HepG2 (cell line): ENCODE data around the gene LGALS4. TPM values are rescaled to one million over a fixed set of nuclear protein-coding genes. Genes with fewer than 3 reads are reported as not detected.
A peak's percentile ranks its signal among the peaks of the same experiment; 100 is the strongest.

ENCODE experiments used
- HNRNPUL1 ChIP-seq: fragments of 200-400 bp; formaldehyde crosslinking; IDR thresholded peaks from 2 replicates; pipeline ENCODE4 v1.6.1; 2017; ENCODE audit warnings: low read depth, mild to moderate bottlenecking, low read length, moderate library complexity
- HOXA7 ChIP-seq: sonication (generic); formaldehyde crosslinking; IDR thresholded peaks from 2 replicates; pipeline ENCODE4 v1.8.1; 2022; ENCODE audit warnings: mild to moderate bottlenecking, missing genetic modification reagents, moderate library complexity
- KLF15 ChIP-seq: sonication (generic); formaldehyde crosslinking; IDR thresholded peaks from 2 replicates; pipeline ENCODE4 v1.8.1; 2023; ENCODE audit warnings: borderline replicate concordance, mild to moderate bottlenecking, inconsistent platforms, missing genetic modification reagents, mixed read lengths
- MAFG ChIP-seq: sonication (generic); formaldehyde crosslinking; IDR thresholded peaks from 2 replicates; pipeline ENCODE4 v1.5.1; 2020; ENCODE audit warnings: mild to moderate bottlenecking, missing genetic modification reagents
- MIXL1 ChIP-seq: IDR thresholded peaks from 2 replicates; pipeline ENCODE4 v1.6.1; 2016
- SPEN ChIP-seq: sonication (generic); formaldehyde crosslinking; IDR thresholded peaks from 2 replicates; pipeline ENCODE4 v1.5.1; 2020; ENCODE audit warnings: low read depth, mild to moderate bottlenecking, missing genetic modification reagents
- TEAD3 ChIP-seq: optimal IDR thresholded peaks from 2 replicates; pipeline ENCODE3; 2016; ENCODE audit warnings: borderline replicate concordance
- YY1 ChIP-seq: IDR thresholded peaks from 2 replicates; pipeline ENCODE4 v1.6.1; 2011; ENCODE audit warnings: low read length, low read depth, moderate library complexity, mild to moderate bottlenecking; ENCODE audit not compliant: insufficient read depth, insufficient replicate concordance
- ZNF205 ChIP-seq: IDR thresholded peaks from 2 replicates; pipeline ENCODE4 v1.6.1; 2018; ENCODE audit warnings: missing biosample characterization, missing genetic modification reagents
- ZNF232 ChIP-seq: sonication (generic); formaldehyde crosslinking; IDR thresholded peaks from 2 replicates; pipeline ENCODE4 v1.4.0; 2020; ENCODE audit warnings: missing genetic modification reagents, borderline replicate concordance
- ZNF549 ChIP-seq: sonication (generic); formaldehyde crosslinking; IDR thresholded peaks from 2 replicates; pipeline ENCODE4 v1.5.0; 2020; ENCODE audit warnings: missing genetic modification reagents
- ZNF563 ChIP-seq: sonication (generic); formaldehyde crosslinking; IDR thresholded peaks from 2 replicates; pipeline ENCODE4 v1.8.0; 2022; ENCODE audit warnings: mild to moderate bottlenecking, moderate library complexity, missing genetic modification reagents
- ZNF644 ChIP-seq: IDR thresholded peaks from 2 replicates; pipeline ENCODE4 v1.6.1; 2016; ENCODE audit warnings: low read depth
- polyA plus RNA-seq, 8 experiments: library from polyadenylated mRNA; depleted of rRNA in 3 of 8; stranded (reverse) in 7 of 8; unstranded in 1 of 8; fragments of >200 nt; fragmentation: Illumina TruSeq in 4 of 8; extraction: Trizol in 4 of 8; gene quantifications; 2 replicates each; pipeline versions ENCODE4 v1.2.1 to v1.2.3, GENCODE V29; 2011 to 2016; ENCODE audit warnings: low read depth in 4 of 8, missing spikeins in 1 of 8, mixed read lengths in 1 of 8; ENCODE audit not compliant: insufficient read depth in 1 of 8
- total RNA-seq, 5 experiments: library from RNA; depleted of rRNA; stranded (reverse); fragments of >200 nt; fragmentation: Illumina TruSeq; extraction: Trizol; gene quantifications; 2 replicates each; pipeline ENCODE4 v1.2.3, GENCODE V29; 2016; ENCODE audit warnings: low read depth in 1 of 5
- TF ChIP-seq, protein P1 (sequence below): sonication (generic); formaldehyde crosslinking; conservative IDR thresholded peaks from 2 replicates; pipeline ENCODE4 v1.4.0; 2020; ENCODE audit warnings: missing genetic modification reagents
- TF ChIP-seq, protein P2 (sequence below): IDR thresholded peaks from 2 replicates; pipeline ENCODE4 v1.6.1; 2018; ENCODE audit warnings: missing genetic modification reagents
- TF ChIP-seq, protein P3 (sequence below): sonication (generic); formaldehyde crosslinking; IDR thresholded peaks from 2 replicates; pipeline ENCODE4 v1.4.0; 2020; ENCODE audit warnings: missing genetic modification reagents
- TF ChIP-seq, protein P4 (sequence below): sonication (generic); formaldehyde crosslinking; conservative IDR thresholded peaks from 2 replicates; pipeline ENCODE4 v1.8.0; 2022; ENCODE audit warnings: low read depth, missing genetic modification reagents
- TF ChIP-seq, protein P5 (sequence below): sonication (generic); formaldehyde crosslinking; IDR thresholded peaks from 2 replicates; pipeline ENCODE4 v1.4.0; 2020; ENCODE audit warnings: low read depth, missing genetic modification reagents

LGALS4 gene
- total and polyA plus RNA-seq, 2 of the 13 experiments (the other 11 are each of a cell fraction or from before 2014, with no cell fraction given) = 0.24 to 0.71 TPM

DNA sequence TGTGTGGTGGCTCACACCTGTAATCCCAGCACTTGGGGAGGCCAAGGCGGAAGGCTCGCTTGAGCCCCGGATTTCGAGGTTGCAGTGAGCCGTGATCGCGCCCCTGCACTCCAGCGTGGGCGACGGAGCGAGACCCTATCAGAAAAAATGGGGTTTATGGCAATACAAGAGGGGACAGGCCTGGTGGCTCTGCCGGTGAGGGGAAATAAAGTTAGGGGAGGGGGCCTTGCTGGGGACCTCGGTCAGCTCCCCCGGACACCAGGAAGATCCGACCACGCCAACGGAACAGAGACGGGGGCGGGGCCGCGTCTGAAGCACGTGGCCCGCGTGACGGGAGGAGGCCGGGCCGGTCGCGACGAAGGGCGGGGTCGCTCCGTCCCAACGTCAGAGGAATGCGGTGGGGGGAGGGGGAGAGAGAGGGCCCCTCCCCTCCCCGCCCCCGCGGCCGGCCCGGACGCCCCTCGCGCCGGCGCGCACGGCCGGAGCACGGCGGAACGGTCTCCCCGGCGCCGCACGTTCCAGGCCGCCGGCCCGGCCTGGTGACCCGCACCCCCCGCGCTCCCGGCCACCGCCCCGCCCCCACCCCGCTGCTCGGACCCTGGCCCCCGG lies 39.0 kb upstream of the LGALS4 start (continued):
- TF ChIP-seq ZNF563 (CRISPR knock-in tag) (peak; percentile 59), ZNF232 (CRISPR knock-in tag) (no peak), KLF15 (0 out of 2 replicates have a peak, but pooled peaks have one; percentile 70), HNRNPUL1 (no peak), ZNF205 (CRISPR knock-in tag) (no peak), MAFG (no peak), YY1 (no peak), MIXL1 (CRISPR knock-in tag) (no peak; the same call in 1 of the 2 replicates), ZNF644 (CRISPR knock-in tag) (no peak), SPEN (peak; percentile 57), HOXA7 (CRISPR knock-in tag) (no peak), ZNF549 (CRISPR knock-in tag) (no peak), TEAD3 (CRISPR knock-in tag) (peak; percentile 89)
- TF ChIP-seq, protein P1, sequence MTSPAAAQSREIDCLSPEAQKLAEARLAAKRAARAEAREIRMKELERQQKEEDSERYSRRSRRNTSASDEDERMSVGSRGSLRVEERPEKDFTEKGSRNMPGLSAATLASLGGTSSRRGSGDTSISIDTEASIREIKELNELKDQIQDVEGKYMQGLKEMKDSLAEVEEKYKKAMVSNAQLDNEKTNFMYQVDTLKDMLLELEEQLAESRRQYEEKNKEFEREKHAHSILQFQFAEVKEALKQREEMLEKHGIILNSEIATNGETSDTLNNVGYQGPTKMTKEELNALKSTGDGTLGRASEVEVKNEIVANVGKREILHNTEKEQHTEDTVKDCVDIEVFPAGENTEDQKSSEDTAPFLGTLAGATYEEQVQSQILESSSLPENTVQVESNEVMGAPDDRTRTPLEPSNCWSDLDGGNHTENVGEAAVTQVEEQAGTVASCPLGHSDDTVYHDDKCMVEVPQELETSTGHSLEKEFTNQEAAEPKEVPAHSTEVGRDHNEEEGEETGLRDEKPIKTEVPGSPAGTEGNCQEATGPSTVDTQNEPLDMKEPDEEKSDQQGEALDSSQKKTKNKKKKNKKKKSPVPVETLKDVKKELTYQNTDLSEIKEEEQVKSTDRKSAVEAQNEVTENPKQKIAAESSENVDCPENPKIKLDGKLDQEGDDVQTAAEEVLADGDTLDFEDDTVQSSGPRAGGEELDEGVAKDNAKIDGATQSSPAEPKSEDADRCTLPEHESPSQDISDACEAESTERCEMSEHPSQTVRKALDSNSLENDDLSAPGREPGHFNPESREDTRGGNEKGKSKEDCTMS = no peak
- TF ChIP-seq, protein P2, sequence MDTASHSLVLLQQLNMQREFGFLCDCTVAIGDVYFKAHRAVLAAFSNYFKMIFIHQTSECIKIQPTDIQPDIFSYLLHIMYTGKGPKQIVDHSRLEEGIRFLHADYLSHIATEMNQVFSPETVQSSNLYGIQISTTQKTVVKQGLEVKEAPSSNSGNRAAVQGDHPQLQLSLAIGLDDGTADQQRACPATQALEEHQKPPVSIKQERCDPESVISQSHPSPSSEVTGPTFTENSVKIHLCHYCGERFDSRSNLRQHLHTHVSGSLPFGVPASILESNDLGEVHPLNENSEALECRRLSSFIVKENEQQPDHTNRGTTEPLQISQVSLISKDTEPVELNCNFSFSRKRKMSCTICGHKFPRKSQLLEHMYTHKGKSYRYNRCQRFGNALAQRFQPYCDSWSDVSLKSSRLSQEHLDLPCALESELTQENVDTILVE (CRISPR knock-in tag) = peak; percentile 91; the same call in 1 of the 2 replicates
- TF ChIP-seq, protein P3, sequence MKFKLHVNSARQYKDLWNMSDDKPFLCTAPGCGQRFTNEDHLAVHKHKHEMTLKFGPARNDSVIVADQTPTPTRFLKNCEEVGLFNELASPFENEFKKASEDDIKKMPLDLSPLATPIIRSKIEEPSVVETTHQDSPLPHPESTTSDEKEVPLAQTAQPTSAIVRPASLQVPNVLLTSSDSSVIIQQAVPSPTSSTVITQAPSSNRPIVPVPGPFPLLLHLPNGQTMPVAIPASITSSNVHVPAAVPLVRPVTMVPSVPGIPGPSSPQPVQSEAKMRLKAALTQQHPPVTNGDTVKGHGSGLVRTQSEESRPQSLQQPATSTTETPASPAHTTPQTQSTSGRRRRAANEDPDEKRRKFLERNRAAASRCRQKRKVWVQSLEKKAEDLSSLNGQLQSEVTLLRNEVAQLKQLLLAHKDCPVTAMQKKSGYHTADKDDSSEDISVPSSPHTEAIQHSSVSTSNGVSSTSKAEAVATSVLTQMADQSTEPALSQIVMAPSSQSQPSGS (CRISPR knock-in tag) = no peak
- TF ChIP-seq, protein P4, sequence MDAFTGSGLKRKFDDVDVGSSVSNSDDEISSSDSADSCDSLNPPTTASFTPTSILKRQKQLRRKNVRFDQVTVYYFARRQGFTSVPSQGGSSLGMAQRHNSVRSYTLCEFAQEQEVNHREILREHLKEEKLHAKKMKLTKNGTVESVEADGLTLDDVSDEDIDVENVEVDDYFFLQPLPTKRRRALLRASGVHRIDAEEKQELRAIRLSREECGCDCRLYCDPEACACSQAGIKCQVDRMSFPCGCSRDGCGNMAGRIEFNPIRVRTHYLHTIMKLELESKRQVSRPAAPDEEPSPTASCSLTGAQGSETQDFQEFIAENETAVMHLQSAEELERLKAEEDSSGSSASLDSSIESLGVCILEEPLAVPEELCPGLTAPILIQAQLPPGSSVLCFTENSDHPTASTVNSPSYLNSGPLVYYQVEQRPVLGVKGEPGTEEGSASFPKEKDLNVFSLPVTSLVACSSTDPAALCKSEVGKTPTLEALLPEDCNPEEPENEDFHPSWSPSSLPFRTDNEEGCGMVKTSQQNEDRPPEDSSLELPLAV = no peak
- TF ChIP-seq, protein P5, sequence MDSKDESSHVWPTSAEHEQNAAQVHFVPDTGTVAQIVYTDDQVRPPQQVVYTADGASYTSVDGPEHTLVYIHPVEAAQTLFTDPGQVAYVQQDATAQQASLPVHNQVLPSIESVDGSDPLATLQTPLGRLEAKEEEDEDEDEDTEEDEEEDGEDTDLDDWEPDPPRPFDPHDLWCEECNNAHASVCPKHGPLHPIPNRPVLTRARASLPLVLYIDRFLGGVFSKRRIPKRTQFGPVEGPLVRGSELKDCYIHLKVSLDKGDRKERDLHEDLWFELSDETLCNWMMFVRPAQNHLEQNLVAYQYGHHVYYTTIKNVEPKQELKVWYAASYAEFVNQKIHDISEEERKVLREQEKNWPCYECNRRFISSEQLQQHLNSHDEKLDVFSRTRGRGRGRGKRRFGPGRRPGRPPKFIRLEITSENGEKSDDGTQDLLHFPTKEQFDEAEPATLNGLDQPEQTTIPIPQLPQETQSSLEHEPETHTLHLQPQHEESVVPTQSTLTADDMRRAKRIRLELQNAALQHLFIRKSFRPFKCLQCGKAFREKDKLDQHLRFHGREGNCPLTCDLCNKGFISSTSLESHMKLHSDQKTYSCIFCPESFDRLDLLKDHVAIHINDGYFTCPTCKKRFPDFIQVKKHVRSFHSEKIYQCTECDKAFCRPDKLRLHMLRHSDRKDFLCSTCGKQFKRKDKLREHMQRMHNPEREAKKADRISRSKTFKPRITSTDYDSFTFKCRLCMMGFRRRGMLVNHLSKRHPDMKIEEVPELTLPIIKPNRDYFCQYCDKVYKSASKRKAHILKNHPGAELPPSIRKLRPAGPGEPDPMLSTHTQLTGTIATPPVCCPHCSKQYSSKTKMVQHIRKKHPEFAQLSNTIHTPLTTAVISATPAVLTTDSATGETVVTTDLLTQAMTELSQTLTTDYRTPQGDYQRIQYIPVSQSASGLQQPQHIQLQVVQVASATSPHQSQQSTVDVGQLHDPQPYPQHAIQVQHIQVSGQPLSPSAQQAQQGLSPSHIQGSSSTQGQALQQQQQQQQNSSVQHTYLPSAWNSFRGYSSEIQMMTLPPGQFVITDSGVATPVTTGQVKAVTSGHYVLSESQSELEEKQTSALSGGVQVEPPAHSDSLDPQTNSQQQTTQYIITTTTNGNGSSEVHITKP (CRISPR knock-in tag) = no peak
